Measurements from ENCODE around the gene PAX6.

The PAX6 gene

DNA sequence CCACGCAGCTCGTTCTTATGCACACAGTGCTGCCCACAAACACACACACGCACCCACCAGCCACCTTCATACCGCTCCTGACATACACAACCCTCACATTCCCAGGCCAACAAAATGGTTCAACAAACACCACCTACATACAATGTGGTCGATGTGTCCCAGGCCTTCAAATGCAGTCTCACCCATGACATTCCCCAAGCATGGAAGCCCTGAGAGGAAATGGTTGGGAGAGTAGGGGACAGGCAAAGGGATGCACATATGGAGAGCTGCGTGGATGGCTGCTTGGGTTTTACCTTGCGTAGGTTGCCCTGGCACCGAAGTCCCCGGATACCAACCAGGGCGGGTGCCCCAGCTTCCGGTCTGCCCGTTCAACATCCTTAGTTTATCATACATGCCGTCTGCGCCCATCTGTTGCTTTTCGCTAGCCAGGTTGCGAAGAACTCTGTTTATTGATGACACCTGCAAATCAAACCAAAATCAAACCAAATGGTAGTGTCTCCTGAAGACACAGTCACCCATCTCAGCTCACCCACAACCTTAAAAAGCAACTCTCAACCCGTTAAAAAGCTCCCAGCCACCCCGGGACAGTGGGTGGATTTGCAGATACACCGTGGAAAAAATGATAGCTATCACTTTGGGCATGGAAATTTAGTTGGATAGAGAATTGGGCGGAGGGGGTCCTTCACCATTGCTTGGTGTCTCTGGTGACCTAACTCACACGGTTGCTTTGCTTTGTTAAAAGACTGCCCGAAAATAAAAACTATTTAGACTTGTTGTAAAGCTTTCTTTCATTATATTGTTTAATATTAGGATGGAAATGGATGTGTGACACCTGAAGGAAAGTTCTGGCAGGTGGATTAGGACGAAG is 10.5 kb downstream of the PAX6 start:
- Histone ChIP-seq H3K27ac (ENCODE audit: low read depth, low read length) (no peak overlapping the region), H3K9me3 (ENCODE audit: insufficient read depth, low read depth, low read length) (no peaks in the 10 kb centered on the region), H3K4me3 (ENCODE audit: low read length) (no peak overlapping the region), H3K27me3 (ENCODE audit: insufficient read depth, low read length) (peaks cover 100% of the 10 kb centered on the region), H3K36me3 (ENCODE audit: insufficient read depth, low read length) (no peaks in the 10 kb centered on the region; the same call in 1 of the 2 replicates), H3K9ac (ENCODE audit: low read depth, low read length) (no peak overlapping the region), H3K4me1 (ENCODE audit: insufficient read depth, low read length) (peaks cover 43% of the 10 kb centered on the region)
- WGBS: 7% methylated on average over 22 of the region's 23 CpGs

DNA sequence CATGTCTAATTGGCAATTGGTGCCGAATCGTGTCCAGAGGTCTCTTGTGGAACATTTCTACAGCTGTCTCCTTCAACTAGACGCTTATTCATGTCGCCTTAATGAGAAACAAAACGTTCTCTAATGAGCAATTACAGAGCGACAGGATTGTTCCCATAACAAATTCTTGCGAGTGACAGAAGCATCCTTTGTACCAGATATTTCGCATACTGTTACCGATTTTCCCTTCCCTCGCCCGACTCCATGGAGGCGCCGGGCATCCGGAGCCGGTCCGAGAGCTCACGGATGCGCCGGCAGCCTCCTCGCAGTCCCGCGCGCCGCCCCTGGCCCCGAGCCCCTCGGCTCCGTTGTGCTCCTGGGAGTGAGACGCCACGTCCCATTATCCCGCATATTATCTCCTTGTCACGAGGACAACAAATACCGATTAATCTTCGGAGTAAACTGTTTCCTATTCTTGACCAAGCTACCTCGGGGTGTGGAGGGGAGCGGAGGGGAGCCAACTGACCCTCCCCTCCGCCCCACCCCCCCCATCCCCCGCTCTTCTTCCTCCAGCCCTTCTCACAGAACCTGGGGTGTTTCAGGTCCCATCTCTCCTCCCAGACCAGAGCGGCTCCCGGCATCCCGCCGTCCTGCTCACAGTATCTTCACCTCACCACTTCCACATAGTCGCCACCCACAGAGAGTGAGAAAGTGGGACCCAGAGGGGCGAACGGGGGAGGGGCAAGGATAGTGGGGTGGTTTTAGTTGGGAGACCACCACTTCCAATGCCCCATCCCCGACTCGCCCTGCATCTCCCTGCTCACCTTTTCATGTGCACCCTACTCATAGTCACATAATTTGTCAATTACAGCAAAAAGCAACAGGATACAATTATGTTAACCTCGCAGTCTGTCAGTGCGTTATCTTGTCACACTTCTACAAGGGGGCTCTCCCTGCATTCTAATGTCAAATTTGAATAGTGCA is 11.4 kb downstream of the PAX6 start:
- Histone ChIP-seq H3K9me3 (ENCODE audit: insufficient read depth, low read depth, low read length) (no peaks in the 10 kb centered on the region), H3K4me3 (ENCODE audit: low read length) (peak overlapping the region; percentile 47), H3K36me3 (ENCODE audit: insufficient read depth, low read length) (no peaks in the 10 kb centered on the region; the same call in 1 of the 2 replicates), H3K27ac (ENCODE audit: low read depth, low read length) (no peak overlapping the region), H3K9ac (ENCODE audit: low read depth, low read length) (no peak overlapping the region), H3K27me3 (ENCODE audit: insufficient read depth, low read length) (peaks cover 100% of the 10 kb centered on the region), H3K4me1 (ENCODE audit: insufficient read depth, low read length) (peaks cover 37% of the 10 kb centered on the region)
- 1% methylated on average over 35 of the region's 48 CpGs for WGBS

DNA sequence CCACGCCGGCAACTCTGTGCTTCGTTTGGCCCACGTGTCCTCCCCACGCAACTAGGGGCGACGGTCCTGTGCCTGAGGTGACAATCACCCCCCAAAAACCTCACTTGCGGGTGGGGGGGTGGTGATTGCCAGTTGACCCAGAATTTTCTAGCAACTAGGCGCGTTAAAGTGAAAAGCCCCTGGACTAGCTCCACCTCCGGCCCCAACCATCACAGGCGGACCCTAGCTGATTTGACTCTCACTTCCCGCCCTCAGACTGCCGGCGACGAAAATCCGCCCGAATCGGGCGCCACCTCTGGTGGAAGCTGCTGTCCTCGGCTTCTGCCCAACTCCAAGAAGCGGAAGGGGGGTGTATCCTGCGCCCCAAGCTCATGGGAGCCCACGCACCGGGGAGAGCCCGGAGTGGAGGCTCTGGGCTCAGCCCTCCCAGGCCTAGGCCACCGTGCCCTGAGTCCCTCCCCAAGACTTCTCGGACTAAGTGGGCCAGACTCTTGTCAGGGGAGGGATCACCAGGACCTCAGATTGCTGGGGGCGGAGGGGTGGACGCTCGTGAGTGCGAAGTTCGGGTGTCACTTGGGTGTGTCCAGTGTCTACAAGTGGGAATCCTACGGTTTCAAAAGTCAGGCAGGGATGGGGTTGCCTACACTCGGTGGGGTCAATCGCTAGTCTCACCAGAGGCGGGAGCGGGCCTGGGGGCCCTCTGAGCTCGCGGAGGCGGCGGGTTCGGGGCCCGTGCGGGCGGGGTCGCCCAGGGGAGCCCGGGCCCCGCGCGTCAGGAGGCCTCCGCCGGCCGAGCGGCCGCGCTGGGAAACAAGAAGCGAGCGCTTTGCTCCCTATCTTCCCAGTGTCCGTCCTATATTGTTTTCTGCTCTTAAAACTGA is 12.3 kb downstream of the PAX6 start:
- H3K4me3 ChIP-seq (ENCODE audit: low read length): peak overlapping the region; percentile 47
- H3K9me3 ChIP-seq (ENCODE audit: insufficient read depth, low read depth, low read length): no peaks in the 10 kb centered on the region
- under 1% methylated on average over 60 of the region's 60 CpGs for WGBS
- no peak overlapping the region for H3K27ac ChIP-seq (ENCODE audit: low read depth, low read length)
- no peaks in the 10 kb centered on the region; the same call in 1 of the 2 replicates for H3K36me3 ChIP-seq (ENCODE audit: insufficient read depth, low read length)
- H3K9ac ChIP-seq (ENCODE audit: low read depth, low read length): no peak overlapping the region
- H3K4me1 ChIP-seq (ENCODE audit: insufficient read depth, low read length): peaks cover 29% of the 10 kb centered on the region
- H3K27me3 ChIP-seq (ENCODE audit: insufficient read depth, low read length): peaks cover 100% of the 10 kb centered on the region

DNA sequence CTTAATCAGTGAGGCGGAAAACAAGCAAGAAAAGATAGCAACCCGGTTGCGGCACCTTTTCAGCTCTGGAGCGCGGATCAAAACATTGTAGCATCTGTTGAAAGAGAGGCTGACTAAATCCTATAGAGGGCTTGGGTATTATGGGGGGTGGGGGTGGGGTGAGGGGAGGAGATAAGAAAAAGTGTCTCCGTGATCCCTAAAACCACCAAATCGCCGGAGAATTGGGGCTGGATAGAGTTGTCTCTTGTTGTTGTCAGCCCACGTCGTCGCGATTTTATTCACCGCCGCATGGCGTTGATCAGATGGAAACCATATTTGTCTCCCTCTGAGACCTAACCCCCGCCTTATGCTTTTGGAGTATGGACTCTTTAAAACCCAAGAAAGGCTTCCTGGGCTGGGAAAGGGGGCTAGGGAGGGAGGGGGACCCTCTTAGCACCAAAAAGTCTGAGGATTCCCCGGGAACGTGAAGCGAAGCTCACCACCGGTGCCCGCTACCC is 13.0 kb downstream of the PAX6 start:
- Histone ChIP-seq H3K36me3 (ENCODE audit: insufficient read depth, low read length) (no peaks in the 10 kb centered on the region; the same call in 1 of the 2 replicates), H3K27me3 (ENCODE audit: insufficient read depth, low read length) (peaks cover 98% of the 10 kb centered on the region), H3K9me3 (ENCODE audit: insufficient read depth, low read depth, low read length) (no peaks in the 10 kb centered on the region), H3K4me3 (ENCODE audit: low read length) (peak overlapping the region; percentile 47), H3K9ac (ENCODE audit: low read depth, low read length) (no peak overlapping the region), H3K27ac (ENCODE audit: low read depth, low read length) (no peak overlapping the region), H3K4me1 (ENCODE audit: insufficient read depth, low read length) (peaks cover 25% of the 10 kb centered on the region)
- WGBS: under 1% methylated on average over 21 of the region's 21 CpGs

DNA sequence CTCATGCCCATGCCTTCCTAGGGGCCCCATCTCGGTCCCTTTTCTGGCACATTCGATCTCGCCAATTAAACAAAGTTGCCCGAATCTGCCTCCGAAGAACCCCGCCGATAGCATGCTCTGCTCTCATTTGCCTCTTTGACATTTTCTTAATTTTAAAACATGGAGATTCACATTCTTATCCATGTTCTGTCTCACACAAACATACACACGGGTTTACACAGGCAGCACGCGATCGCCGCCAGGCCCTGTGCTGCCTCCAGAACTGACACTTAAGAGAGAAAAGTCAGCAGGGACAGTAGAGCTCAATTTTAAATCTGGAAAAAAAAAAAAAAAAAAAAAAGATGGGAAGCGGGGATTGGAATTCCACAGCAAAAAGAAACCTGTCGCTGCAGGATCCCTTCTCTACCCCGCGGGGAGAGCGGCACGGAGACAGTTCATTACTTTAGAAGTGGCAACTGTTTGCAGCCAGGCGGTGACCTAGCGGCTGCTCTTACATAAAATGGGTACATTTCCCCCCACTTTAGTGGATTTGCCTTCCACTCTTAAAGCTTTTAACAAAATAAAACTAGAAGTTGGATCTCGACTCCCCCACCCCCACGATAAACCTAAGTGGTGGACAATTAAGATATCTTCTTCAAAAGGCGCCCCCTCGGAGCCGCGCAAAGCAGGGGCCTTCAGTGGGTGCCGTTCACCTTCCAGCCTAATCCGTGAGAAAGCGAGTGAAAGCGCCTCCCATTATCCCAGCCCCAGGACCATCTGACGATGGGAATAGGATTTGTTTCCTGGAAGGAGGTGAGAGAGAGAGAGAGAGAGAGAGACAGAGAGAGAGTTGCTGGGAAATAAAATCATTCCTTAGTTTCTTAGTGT is 13.7 kb downstream of the PAX6 start:
- H3K27me3 ChIP-seq (ENCODE audit: insufficient read depth, low read length): peaks cover 92% of the 10 kb centered on the region
- peaks cover 3% of the 10 kb centered on the region; the same call in 1 of the 2 replicates for H3K36me3 ChIP-seq (ENCODE audit: insufficient read depth, low read length)
- H3K4me1 ChIP-seq (ENCODE audit: insufficient read depth, low read length): peaks cover 24% of the 10 kb centered on the region
- no peak overlapping the region for H3K27ac ChIP-seq (ENCODE audit: low read depth, low read length)
- H3K9me3 ChIP-seq (ENCODE audit: insufficient read depth, low read depth, low read length): no peaks in the 10 kb centered on the region
- WGBS: 4% methylated on average over 31 of the region's 31 CpGs
- H3K9ac ChIP-seq (ENCODE audit: low read depth, low read length): no peak overlapping the region
- peak overlapping the region; percentile 47 for H3K4me3 ChIP-seq (ENCODE audit: low read length)

DNA sequence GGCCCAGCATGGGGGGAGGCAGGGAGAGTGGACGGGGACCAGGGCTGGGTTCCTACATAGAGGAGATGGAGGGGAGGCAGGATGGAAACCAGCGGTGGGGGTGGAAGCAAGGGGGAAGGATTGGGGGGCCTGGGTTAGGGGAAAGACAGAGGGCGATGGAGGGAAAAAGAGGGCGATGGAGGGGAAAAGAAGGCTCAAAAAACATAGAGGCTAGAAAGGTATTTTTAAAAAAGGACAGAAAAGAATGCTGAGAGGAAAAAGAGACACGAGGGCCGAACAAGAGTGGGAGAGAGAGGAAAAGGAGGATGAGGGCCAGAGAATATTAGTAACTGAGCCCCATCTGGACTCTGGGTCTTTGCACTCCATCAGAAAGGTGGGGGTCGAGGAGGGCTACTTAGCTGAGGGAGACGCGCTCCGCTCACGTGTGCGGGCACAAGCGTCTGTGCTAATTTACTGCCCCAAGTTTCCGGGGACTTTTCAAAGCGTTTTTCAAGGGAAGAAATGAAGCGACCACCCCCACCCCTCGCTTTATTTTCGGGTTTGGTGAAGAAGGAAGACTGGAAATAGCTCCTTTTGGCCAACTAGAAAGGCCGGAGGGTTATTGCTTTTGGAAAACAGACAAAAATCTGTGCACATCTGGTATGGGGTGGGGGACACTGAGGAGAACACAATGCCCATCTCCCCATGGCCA is 14.5 kb downstream of the PAX6 start:
- Histone ChIP-seq H3K4me1 (ENCODE audit: insufficient read depth, low read length) (peaks cover 23% of the 10 kb centered on the region), H3K4me3 (ENCODE audit: low read length) (peak overlapping the region; percentile 47), H3K27ac (ENCODE audit: low read depth, low read length) (no peak overlapping the region), H3K9me3 (ENCODE audit: insufficient read depth, low read depth, low read length) (no peaks in the 10 kb centered on the region), H3K9ac (ENCODE audit: low read depth, low read length) (no peak overlapping the region), H3K27me3 (ENCODE audit: insufficient read depth, low read length) (peaks cover 85% of the 10 kb centered on the region), H3K36me3 (ENCODE audit: insufficient read depth, low read length) (peaks cover 3% of the 10 kb centered on the region; the same call in 1 of the 2 replicates)
- WGBS: 32% methylated on average over 19 of the region's 19 CpGs

DNA sequence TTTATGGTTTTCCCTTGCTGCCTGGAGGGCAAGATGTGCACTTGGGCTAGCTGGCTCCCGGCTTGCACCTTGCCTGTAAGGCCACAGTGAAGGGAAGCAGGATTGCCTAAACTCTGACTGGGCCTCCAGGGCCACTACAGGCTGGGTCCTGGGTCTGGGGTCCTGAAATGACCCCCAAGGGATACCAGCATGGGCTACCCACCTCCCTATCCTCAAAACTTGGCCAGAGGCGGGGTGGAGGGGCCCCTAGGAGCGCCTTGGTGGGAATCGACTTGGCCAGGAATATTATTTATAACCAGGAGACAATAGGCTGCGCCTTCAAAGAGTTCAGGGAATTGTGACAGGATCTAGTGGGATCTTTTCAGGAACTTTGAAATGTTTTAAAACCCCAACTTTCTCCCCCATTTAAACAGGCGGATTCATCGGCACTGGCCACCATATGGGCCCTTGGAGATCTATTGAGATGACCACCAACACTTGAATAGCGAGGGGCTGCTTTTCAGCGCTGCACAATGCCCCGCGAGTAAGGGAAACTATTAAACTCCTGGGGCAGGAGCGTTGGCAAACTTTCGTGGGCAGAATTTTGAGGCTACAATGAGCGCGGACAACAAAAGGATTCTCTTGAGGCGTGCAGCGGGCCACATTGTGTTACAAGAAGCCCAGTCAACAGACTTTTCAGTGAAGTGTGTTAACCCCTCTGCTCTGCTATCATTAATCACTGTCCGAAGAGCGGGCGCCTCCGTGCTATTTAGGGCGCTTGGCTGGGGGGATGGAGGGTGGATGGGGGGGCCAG is 15.2 kb downstream of the PAX6 start:
- Histone ChIP-seq H3K36me3 (ENCODE audit: insufficient read depth, low read length) (peaks cover 3% of the 10 kb centered on the region; the same call in 1 of the 2 replicates), H3K9ac (ENCODE audit: low read depth, low read length) (no peak overlapping the region), H3K27me3 (ENCODE audit: insufficient read depth, low read length) (peaks cover 77% of the 10 kb centered on the region), H3K9me3 (ENCODE audit: insufficient read depth, low read depth, low read length) (no peaks in the 10 kb centered on the region), H3K4me1 (ENCODE audit: insufficient read depth, low read length) (peaks cover 18% of the 10 kb centered on the region), H3K4me3 (ENCODE audit: low read length) (no peak overlapping the region), H3K27ac (ENCODE audit: low read depth, low read length) (no peak overlapping the region)
- WGBS: 74% methylated on average over 22 of the region's 22 CpGs

DNA sequence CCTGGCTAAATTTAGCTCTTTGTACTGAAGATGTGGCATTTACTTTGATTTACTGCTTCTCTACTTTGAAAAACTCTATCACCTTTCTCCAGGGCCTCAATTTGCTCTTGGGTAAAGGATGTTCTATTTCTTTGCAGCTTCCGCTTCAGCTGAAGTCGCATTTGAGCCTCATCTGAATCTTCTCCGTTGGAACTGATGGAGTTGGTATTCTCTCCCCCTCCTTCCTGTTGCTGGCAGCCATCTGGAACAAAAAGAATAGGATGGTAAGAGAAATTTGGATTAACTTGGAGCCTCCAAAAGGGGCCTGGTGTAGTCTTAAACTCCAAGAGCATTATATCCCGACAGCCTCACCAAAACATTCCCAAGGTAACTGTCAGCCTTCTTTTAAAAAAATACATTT is 16.6 kb downstream of the PAX6 start:
- peaks cover 64% of the 10 kb centered on the region for H3K27me3 ChIP-seq (ENCODE audit: insufficient read depth, low read length)

DNA sequence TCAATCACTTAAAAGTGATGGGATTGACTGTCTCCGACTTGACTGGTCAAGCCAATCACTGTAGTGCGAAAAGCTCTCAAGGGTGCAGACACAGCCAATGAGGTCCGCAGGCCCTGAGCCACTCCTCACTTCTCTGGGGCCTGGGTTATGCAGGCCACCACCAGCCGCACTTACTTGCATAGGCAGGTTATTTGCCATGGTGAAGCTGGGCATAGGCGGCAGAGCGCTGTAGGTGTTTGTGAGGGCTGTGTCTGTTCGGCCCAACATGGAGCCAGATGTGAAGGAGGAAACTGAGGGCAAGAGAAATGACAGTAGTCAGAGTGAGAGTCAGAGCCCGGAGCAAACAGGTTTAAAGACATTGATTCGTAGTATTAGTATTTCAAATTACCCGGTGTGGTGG is 17.9 kb downstream of the PAX6 start:
- peaks cover 18% of the 10 kb centered on the region for H3K4me1 ChIP-seq (ENCODE audit: insufficient read depth, low read length)
- H3K9me3 ChIP-seq (ENCODE audit: insufficient read depth, low read depth, low read length): no peaks in the 10 kb centered on the region
- no peak overlapping the region for H3K9ac ChIP-seq (ENCODE audit: low read depth, low read length)
- H3K36me3 ChIP-seq (ENCODE audit: insufficient read depth, low read length): peaks cover 3% of the 10 kb centered on the region; the same call in 1 of the 2 replicates
- no peak overlapping the region for H3K27ac ChIP-seq (ENCODE audit: low read depth, low read length)
- no peak overlapping the region for H3K4me3 ChIP-seq (ENCODE audit: low read length)
- 89% methylated on average over 10 of the region's 10 CpGs for WGBS
- peaks cover 51% of the 10 kb centered on the region for H3K27me3 ChIP-seq (ENCODE audit: insufficient read depth, low read length)

More for the DNA sequence above, 16.6 kb downstream of the PAX6 start:
- no peak overlapping the region for H3K4me3 ChIP-seq (ENCODE audit: low read length)
- WGBS: 68% methylated on average over 4 of the region's 4 CpGs
- H3K27ac ChIP-seq (ENCODE audit: low read depth, low read length): no peak overlapping the region
- H3K9ac ChIP-seq (ENCODE audit: low read depth, low read length): no peak overlapping the region
- no peaks in the 10 kb centered on the region for H3K9me3 ChIP-seq (ENCODE audit: insufficient read depth, low read depth, low read length)
- peaks cover 18% of the 10 kb centered on the region for H3K4me1 ChIP-seq (ENCODE audit: insufficient read depth, low read length)
- peaks cover 3% of the 10 kb centered on the region; the same call in 1 of the 2 replicates for H3K36me3 ChIP-seq (ENCODE audit: insufficient read depth, low read length)

Data from HUES64 (cell line).